Fibroblast of lung (primary cell): ENCODE data around the gene INSYN2A. TPM values are rescaled to one million over a fixed set of nuclear protein-coding genes. Genes with fewer than 3 reads are reported as not detected.

Source experiments
- DNase-seq, 2 donors: peaks; one replicate each; pipeline versions ENCODE4 v3.0.0 to v3.0.0-alpha.2; 2010; ENCODE audit warnings: low read depth in 2 of 2
- H2AFZ ChIP-seq: 2 replicates; pipeline ENCODE4 v1.5.1; 2012; ENCODE audit warnings: low read length, control low read depth, inconsistent platforms
- H3K27ac ChIP-seq: 2 replicates; pipeline ENCODE4 v1.5.1; 2011; ENCODE audit warnings: low read length, control low read depth; ENCODE audit not compliant: insufficient read depth
- H3K27me3 ChIP-seq: 2 replicates; pipeline ENCODE4 v1.5.1; 2011; ENCODE audit warnings: mild to moderate bottlenecking, low read length; ENCODE audit not compliant: control insufficient read depth, insufficient read depth
- H3K36me3 ChIP-seq: 2 replicates; pipeline ENCODE4 v1.5.1; 2011; ENCODE audit warnings: low read length; ENCODE audit not compliant: control insufficient read depth, insufficient read depth
- H3K4me1 ChIP-seq: 2 replicates; pipeline ENCODE4 v1.5.1; 2011; ENCODE audit warnings: low read length; ENCODE audit not compliant: control insufficient read depth, insufficient read depth; ENCODE audit errors: extremely low read depth
- H3K4me2 ChIP-seq: 2 replicates; pipeline ENCODE4 v1.5.1; 2011; ENCODE audit warnings: low read length, control low read depth; ENCODE audit not compliant: insufficient read depth; ENCODE audit errors: extremely low read depth
- H3K4me3 ChIP-seq, 4 experiments: fragments of 200-600 bp in 1 of 4; sonication (generic) in 1 of 4; replicated peaks in 1 of 4; 2 replicates each; pipeline ENCODE4 v1.5.1; 2011 to 2016; ENCODE audit warnings: low read length in 4 of 4, low read depth in 3 of 4, mild to moderate bottlenecking in 3 of 4, control low read depth in 2 of 4, inconsistent platforms in 1 of 4, mixed read lengths in 1 of 4; ENCODE audit not compliant: insufficient read depth in 1 of 4; ENCODE audit errors: control extremely low read depth in 1 of 4
- H3K79me2 ChIP-seq: 2 replicates; pipeline ENCODE4 v1.5.1; 2012; ENCODE audit warnings: mild to moderate bottlenecking, low read length, inconsistent platforms; ENCODE audit not compliant: control insufficient read depth, insufficient read depth
- H3K9ac ChIP-seq: 2 replicates; pipeline ENCODE4 v1.5.1; 2011; ENCODE audit warnings: mild to moderate bottlenecking, low read length, control low read depth; ENCODE audit not compliant: insufficient read depth
- H3K9me3 ChIP-seq: 2 replicates; pipeline ENCODE4 v1.5.1; 2012; ENCODE audit warnings: low read depth, low read length; ENCODE audit not compliant: control insufficient read depth, insufficient read depth
- H4K20me1 ChIP-seq: 2 replicates; pipeline ENCODE4 v1.5.1; 2011; ENCODE audit warnings: low read length; ENCODE audit not compliant: control insufficient read depth, insufficient read depth; ENCODE audit errors: extremely low read depth
- CTCF ChIP-seq, 2 donors: IDR thresholded peaks in 1 of 2; conservative IDR thresholded peaks in 1 of 2; 1 replicate in 1 of 2; 2 replicates in 1 of 2; pipeline ENCODE4 v1.5.1; 2011 to 2012; ENCODE audit warnings: low read length in 2 of 2, control low read depth in 1 of 2, inconsistent platforms in 1 of 2, low read depth in 1 of 2, mild to moderate bottlenecking in 1 of 2
- EZH2 ChIP-seq: IDR thresholded peaks from 2 replicates; pipeline ENCODE4 v1.5.1; 2012; ENCODE audit warnings: low read length, control low read depth, mild to moderate bottlenecking; ENCODE audit errors: missing control alignments
- polyA plus RNA-seq, 2 donors: library from polyadenylated mRNA; depleted of rRNA in 1 of 2; stranded (reverse) in 1 of 2; unstranded in 1 of 2; fragments of >200 nt; gene quantifications; 2 replicates each; pipeline ENCODE4 v1.2.1, GENCODE V29; 2011 to 2012; ENCODE audit warnings: missing spikeins in 1 of 2
- total RNA-seq: library from RNA; depleted of rRNA; stranded (reverse); fragments of >200 nt; gene quantifications from 2 replicates; pipeline ENCODE4 v1.2.1, GENCODE V29; 2014

The INSYN2A gene
- total and polyA plus RNA-seq, 2 donors (not counting 1 experiment from before 2014, with no cell fraction given), result 0.05 to 0.66 TPM

- Histone ChIP-seq H3K4me1 (no peaks in the 10 kb centered on the region), H3K36me3 (no peaks in the 10 kb centered on the region), H3K4me3 (no peak overlapping the region), H4K20me1 (no peaks in the 10 kb centered on the region), H3K27ac (no peak overlapping the region), H3K4me2 (no peak overlapping the region), H2AFZ (no peak overlapping the region), H3K27me3 (no peaks in the 10 kb centered on the region), H3K9me3 (no peaks in the 10 kb centered on the region), H3K9ac (no peak overlapping the region), H3K79me2 (no peaks in the 10 kb centered on the region)
- TF ChIP-seq CTCF (conservative IDR thresholded peaks at IDR 0.05 in 1 of 2, IDR thresholded peaks at IDR 0.05 in 1 of 2; ENCODE audit: low read depth in 1 of 2, low read length in 2 of 2) (no peak), EZH2 (no peak)
- no peak for DNase-seq
These were observed 14.6 kb upstream of the INSYN2A start for GRCh38 chr10:127210936-127211466.

DNA sequence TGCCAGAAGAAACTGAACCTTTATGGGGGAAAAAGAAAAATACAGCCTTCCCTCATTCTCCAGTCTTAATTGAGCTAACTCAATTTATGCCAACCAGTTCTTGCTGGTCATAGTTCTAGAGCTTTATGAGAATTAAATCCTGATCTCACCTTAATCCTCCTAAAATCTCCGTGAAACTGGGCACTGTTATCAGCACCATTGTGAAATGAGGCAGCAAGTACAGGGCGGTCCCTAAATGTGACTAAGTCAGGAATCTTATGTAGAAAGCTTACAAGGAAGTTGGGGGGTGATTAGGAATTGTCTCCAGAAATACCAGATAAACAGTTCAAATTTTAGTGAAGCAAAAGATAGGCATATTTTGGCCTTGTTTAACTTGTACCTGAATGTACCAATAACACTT is 10.7 kb upstream of the INSYN2A start:
- no peak for DNase-seq
- Histone ChIP-seq H3K36me3 (no peaks in the 10 kb centered on the region), H3K9me3 (no peaks in the 10 kb centered on the region), H3K4me1 (no peaks in the 10 kb centered on the region), H4K20me1 (no peaks in the 10 kb centered on the region), H3K79me2 (no peaks in the 10 kb centered on the region), H3K27me3 (no peaks in the 10 kb centered on the region), H3K9ac (no peak overlapping the region), H3K4me3 (no peak overlapping the region), H3K27ac (no peak overlapping the region), H3K4me2 (no peak overlapping the region), H2AFZ (no peak overlapping the region)
- TF ChIP-seq EZH2, result no peak
- no peak for TF ChIP-seq CTCF (conservative IDR thresholded peaks at IDR 0.05 in 1 of 2, IDR thresholded peaks at IDR 0.05 in 1 of 2; ENCODE audit: low read depth in 1 of 2, low read length in 2 of 2)

- H3K4me1 ChIP-seq, result no peaks in the 10 kb centered on the region
- TF ChIP-seq CTCF (conservative IDR thresholded peaks at IDR 0.05 in 1 of 2, IDR thresholded peaks at IDR 0.05 in 1 of 2; ENCODE audit: low read depth in 1 of 2, low read length in 2 of 2) (no peak), EZH2 (no peak)
- no peaks in the 10 kb centered on the region for H3K36me3 ChIP-seq
- no peaks in the 10 kb centered on the region for H3K79me2 ChIP-seq
- H2AFZ ChIP-seq, result no peak overlapping the region
- no peak overlapping the region for H3K4me3 ChIP-seq
- H4K20me1 ChIP-seq, result no peaks in the 10 kb centered on the region
- no peak for DNase-seq
- no peaks in the 10 kb centered on the region for H3K27me3 ChIP-seq
- H3K9me3 ChIP-seq, result no peaks in the 10 kb centered on the region
- H3K27ac ChIP-seq, result no peak overlapping the region
- H3K4me2 ChIP-seq, result no peak overlapping the region
- H3K9ac ChIP-seq, result no peak overlapping the region
These were observed 6.7 kb upstream of the INSYN2A start for GRCh38 chr10:127203067-127203466.
